ENCODE results near the gene OGFOD3.
"Not testable (repeated sequence)": the region's sequence is repeated elsewhere in the genome, so short reads cannot be mapped to it uniquely, and the experiment has no call there.

OGFOD3 gene

GRCh38 chr17:82418001-82418986 lies at the start of gene OGFOD3, which contains the start of gene HEXD:
OGFOD3 (minus strand) TSS chr17:82418586; CDS start chr17:82418485, 101 bp downstream.
HEXD (plus strand) TSS chr17:82418347; CDS start chr17:82419800, 1,453 bp downstream.
- peak; percentile 90 for DNase-seq

DNA sequence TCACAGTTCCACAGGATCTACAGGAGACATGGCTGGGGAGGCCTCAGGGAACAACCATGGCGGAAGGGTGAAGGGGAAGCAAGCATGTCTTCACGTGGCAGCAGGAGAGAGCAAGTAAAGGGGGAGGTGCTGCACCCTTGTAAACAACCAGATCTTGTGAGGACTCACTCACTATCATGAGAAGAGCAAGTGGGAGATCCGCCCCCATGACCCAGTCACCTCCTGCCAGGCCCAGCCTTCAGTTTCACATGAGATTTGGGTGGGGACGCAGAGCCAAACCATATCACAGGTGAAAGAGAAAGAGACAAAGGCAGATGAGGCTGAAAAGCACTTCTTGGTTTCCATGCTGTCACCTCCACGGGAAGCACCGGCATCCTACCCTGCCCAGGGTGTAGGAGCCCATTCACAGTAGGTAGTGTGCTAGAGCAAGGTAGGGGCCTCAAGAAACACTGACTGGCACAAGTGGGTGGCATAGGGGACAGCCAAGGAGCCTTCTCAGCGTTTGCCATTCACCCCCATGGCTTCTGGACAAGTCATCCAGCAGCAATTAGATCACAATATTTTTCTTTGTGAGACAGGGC lies 46.7 kb upstream of the OGFOD3 start:
- no peak for DNase-seq

DNA sequence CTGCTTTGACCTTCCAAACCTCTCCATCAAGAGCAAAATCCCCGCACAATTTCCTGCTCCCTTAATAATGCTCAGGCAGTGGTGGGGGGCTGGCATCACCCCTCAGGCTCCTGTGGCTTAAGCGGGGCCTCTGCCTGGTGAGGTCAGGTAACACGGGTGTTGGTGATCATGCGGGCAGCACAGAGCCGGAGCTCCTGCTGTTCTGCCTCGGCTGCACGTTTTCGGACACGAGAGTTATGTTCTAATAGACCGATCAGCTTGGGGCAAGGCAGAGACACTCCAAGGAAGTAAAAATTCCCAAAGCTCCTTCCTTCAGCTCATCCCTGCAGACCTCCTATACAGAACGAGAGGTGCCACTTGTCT lies 46.2 kb upstream of the OGFOD3 start:
- DNase-seq = no peak

- DNase-seq = no peak
Measured at GRCh38 chr17:82463925-82464566, 45.7 kb upstream of the OGFOD3 start.

- DNase-seq = no peak
Measured at GRCh38 chr17:82463391-82463790, 45.0 kb upstream of the OGFOD3 start.

GRCh38 chr17:82461827-82462524 lies 43.6 kb upstream of the OGFOD3 start:
- no peak for DNase-seq

DNA sequence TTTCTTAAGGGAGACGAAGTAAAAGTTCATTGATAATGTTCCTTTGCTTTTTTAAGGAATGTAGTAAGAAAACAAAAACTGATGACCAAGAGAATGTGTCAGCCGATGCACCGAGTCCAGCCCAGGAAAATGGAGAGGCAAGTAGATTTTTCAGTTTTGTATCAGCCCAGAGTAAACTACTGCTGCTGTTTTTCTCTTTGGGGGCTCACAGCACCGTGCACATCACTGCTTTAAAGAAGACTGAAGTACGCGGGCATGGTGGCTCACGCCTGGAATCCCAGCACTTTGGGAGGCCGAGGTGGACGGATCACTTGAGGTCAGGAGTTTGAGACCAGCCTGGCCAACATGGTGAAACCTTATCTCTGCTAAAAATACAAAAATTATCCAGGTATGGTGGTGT lies 41.5 kb upstream of the OGFOD3 start:
- DNase-seq = not testable (repeated sequence)

GRCh38 chr17:82458885-82459424 lies 40.6 kb upstream of the OGFOD3 start:
- DNase-seq = no peak

DNA sequence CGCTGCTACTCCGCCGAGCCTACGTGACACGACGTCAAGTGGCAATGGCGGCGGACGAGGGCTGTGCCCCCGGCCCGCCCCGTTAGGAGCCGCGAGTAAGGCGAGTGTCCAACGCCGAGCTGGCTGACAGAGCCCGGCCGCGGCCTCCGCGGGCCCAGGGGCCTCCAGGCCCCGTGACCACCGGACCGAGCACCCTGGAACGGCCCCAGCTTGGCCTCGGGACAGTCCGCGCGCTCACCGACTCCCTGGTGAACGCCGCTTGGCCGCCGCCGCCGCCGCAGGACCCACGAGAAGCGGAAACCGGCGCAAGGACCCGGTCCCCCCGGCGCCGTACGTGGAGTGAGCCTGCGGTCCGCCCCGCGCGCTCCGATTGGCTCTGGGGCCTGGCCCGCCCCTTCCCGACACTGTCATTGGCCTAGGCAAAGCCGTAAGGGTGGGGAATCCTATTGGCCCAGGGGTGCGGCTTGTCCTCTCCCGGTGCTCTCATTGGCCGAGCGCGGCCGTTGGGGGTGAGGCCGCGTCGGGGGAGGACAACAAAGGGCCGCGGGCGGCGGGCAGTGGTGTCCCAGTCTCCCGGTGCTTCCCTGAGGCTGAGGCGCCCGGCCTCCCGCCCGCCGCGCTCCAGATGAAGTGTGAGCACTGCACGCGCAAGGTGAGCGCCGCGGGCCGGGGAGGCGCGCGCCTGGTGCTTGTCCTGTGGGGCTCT lies 39.9 kb upstream of the OGFOD3 start, which contains the start of gene NARF:
Gene NARF (plus strand): TSS at position 563 of the 706 bp plus-strand sequence. CDS start 63 bp downstream, at position 626.
- peak; percentile 99 for DNase-seq

DNA sequence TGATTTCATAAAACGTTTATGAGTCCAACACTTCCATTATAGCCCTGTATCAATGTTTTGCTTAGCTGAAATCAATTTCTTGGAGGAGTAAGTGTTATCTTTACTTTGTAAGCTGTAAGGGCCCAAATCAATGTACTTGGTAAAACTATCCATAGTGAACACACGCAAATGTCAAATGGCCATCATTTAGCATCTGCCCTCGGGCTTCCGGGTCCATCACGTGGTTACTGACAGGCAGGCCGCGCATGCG lies 39.5 kb upstream of the OGFOD3 start:
- DNase-seq = no peak

GRCh38 chr17:82457073-82457928 lies 38.9 kb upstream of the OGFOD3 start:
- no peak for DNase-seq

DNA sequence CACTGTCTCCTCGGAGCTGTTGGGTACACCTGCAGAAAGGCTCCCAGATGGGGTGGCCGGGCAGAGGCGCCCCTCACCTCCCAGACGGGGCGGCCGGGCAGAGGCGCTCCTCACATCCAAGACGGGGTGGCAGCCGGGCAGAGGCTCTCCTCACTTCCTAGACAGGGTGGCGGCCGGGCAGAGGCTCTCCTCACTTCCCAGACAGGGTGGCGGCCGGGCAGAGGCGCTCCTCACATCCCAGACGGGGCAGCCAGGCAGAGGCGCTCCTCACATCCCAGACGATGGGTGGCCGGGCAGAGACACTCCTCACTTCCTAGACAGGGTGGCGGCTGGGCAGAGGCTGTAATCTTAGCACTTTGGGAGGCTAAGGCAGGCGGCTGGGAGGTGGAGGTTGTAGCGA lies 35.3 kb upstream of the OGFOD3 start:
- DNase-seq = not testable (repeated sequence)

- DNase-seq = not testable (repeated sequence)
Measured at GRCh38 chr17:82453151-82453550, 34.8 kb upstream of the OGFOD3 start.

DNA sequence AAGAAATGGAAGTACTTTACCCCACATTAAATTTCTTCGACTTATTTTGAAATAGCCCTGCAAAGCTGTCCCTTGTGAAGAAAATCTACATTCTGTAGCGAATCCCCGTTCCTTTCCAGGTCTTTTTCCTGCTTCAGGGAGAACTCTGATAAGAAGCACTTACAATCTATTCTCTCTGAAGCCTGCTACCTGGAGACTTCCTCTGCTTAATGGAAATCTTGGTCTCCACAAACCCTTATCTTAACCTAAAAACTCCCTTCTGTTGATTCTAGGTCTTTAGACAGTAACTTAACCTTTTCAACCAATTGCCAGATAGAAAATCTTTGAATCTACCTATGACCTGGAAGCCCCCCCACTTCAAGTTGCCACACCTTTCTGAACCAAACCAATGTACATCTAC lies 33.8 kb upstream of the OGFOD3 start:
- DNase-seq = no peak

DNA sequence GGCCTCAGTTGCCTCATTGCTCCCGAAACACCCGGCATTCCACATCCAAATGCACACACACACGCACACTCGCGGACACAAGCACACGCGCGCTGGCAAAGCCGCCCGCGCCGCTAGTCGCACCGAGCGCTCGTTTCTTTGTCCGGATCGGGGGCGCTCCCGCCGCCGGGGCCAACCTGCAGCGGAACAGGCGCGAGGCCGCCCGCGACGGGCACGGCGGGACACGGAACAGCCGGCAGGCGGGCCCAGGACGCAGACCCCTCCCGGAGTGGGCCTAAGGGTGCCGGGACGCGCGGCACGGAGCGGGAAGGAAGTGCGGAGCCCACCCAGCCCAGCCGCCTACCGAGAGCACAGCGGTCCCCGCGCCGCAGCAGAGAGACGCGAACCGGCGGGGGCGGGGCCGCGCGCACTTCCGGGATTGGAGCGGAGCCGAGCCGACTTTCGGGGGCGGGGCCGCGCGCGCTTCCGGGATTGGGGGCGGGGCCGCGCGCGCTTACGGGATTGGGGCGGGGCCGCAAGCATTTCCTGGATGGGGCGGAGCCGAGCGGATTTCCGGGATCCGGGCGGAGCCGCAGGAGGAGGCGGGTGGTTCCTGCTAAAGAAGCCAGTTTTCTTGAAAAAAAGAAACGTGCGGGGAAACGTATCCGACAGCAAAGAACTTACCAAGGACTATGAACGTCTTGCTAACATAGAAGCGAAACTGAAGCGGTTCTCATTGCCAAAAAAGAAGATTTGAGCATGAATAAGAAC lies 32.1 kb upstream of the OGFOD3 start, which contains the start of gene CYBC1:
Gene CYBC1 (minus strand): TSS at position 396 of the 750 bp plus-strand sequence. CDS start 1,498 bp downstream, outside the sequence.
- peak; percentile 96 for DNase-seq

DNA sequence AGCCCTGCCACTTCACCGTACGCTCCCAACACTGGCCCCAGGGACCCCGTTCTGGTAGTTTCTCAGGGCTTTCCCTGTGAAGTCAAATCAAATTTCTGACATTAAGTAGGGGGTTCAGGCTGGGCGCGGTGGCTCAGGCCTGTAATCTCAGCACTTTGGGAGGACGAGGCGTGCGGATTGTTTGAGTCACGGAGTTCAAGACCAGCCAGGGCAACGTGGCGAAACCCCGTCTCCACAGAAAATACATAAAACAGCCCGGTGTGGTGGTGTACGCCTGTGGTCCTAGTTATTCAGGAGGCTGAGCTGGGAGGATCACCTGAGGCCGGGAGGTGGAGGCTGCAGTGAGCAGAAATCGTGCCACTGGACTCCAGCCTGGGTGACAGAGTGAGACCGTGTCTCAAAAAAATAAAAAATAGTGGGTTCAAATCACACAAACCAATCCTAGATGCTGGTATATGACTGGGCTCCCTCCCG lies 31.5 kb upstream of the OGFOD3 start:
- no peak for DNase-seq

GRCh38 chr17:82449131-82449882 lies 30.9 kb upstream of the OGFOD3 start:
- DNase-seq = peak; percentile 96

DNA sequence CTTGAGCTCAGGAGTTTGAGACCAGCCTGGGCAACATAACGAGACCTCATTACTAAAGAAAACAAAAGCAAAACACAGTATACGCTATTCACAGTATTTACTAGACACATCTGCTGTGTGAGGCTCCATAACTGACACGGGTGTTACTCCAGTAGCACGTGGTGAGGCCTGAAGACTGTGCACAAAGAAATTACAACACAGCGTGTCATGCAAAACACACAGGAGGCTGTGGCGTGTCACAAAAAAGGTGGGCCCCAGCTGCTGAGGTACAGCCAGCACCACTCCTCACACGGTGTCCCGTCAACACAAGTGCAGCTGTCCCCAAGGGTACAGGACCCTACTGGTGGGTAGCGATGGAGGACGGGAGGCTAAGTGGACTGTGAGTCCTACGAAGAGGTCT lies 29.5 kb upstream of the OGFOD3 start:
- no peak for DNase-seq

DNA sequence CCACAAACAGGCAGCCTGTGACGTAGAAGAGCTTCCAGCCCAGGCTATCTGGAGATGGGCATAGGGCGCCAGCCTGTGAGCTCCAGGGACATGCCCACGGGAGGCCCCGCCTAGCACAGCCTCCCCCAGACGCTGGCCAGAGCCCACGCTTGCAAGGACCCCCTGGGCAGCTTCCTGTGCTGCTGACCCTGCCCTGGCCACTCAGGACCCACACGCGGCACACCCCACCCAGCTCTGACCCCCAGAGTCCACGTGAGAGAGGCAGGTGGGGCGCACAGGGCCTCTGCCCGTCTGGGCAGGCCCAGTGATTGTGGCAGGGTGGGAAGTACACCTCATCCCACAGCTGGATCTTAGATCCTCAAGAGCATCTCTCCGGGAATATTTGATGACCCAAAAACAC lies 28.3 kb upstream of the OGFOD3 start:
- no peak for DNase-seq
